Epithelial cell of esophagus (primary cell): ENCODE data around the gene NKX2-1.

Experiments
- DNase-seq: peaks from one replicate; pipeline ENCODE4 v3.0.0; 2010; ENCODE audit warnings: low read depth
- H3K4me3 ChIP-seq: 2 replicates; pipeline ENCODE4 v1.5.1; 2011; ENCODE audit warnings: mild to moderate bottlenecking, low read length, control low read depth
- TF ChIP-seq, protein P1 (sequence below): IDR thresholded peaks from 2 replicates; pipeline ENCODE4 v1.5.1; 2011; ENCODE audit warnings: low read depth, mild to moderate bottlenecking, low read length, control low read depth, inconsistent platforms; ENCODE audit not compliant: insufficient read depth; ENCODE audit errors: missing control alignments

NKX2-1 gene

DNA sequence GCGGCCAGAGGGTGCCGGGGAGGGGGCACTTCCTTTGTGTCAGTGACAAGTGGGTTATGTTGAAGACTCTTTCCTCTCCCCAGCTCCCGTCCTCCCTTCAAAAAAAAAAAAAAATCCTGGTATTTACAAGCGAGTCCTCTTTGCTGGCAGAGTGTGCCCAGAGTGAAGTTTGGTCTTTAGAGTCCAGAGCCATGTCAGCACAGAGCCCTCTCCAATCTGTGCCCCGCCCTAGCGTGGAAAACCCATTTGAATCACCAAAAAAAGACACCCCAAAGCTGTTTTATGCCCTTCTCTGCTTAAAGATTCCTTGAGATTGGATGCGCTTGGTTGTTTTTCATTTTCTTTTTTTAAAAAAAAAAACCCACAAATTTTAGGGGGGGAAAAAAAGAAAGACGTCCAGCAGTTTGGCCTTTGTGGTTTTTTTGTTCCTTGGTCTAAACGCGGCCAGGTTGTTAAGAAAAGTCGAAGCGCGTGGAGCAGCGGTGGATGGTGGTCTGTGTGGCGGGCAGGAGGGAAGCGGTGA is 3.3 kb downstream of the NKX2-1 start:
- TF ChIP-seq, protein P1, sequence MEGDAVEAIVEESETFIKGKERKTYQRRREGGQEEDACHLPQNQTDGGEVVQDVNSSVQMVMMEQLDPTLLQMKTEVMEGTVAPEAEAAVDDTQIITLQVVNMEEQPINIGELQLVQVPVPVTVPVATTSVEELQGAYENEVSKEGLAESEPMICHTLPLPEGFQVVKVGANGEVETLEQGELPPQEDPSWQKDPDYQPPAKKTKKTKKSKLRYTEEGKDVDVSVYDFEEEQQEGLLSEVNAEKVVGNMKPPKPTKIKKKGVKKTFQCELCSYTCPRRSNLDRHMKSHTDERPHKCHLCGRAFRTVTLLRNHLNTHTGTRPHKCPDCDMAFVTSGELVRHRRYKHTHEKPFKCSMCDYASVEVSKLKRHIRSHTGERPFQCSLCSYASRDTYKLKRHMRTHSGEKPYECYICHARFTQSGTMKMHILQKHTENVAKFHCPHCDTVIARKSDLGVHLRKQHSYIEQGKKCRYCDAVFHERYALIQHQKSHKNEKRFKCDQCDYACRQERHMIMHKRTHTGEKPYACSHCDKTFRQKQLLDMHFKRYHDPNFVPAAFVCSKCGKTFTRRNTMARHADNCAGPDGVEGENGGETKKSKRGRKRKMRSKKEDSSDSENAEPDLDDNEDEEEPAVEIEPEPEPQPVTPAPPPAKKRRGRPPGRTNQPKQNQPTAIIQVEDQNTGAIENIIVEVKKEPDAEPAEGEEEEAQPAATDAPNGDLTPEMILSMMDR: no peak
- no peak for DNase-seq
- H3K4me3 ChIP-seq: peak overlapping the region; percentile 8

DNA sequence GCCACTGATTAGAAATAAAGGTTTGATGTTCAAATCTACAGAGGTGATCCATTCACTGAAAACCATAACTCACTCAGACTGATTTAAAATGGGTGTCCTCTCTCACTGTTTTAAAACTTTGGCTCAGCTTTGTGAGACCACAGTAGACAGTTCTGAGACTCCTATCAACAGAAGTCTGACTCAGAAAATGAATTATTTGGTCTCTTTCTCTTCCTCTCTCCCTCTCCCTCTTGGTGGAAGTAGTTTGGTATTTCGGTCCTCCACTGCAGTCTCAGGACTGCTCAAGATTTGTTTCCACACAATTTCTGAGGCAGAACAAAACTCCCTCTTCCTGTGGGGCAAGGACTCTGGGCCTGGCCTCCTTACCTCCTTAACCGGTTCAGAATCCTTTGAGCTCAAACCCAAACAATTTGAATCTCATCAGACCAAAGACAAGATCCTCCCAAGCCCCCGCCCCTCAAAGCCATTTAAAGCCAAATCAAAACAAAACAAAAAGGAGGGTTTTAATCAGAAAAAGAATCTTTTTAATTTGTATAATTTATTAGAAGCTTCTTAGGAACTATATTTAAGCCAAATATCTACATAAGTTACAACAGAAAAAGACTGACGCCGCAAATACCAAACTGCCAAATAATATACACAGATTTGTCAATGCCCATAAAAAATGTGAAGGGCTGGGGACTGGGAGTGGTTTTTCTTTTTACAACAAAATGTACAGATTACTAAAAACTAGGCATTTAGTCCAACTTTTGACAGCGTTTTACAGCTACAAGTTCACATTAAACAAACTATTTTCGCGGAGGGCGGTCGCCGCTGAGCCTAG is 3.9 kb downstream of the NKX2-1 start:
- DNase-seq: no peak
- TF ChIP-seq, protein P1: no peak
- H3K4me3 ChIP-seq: peak overlapping the region; percentile 8

DNA sequence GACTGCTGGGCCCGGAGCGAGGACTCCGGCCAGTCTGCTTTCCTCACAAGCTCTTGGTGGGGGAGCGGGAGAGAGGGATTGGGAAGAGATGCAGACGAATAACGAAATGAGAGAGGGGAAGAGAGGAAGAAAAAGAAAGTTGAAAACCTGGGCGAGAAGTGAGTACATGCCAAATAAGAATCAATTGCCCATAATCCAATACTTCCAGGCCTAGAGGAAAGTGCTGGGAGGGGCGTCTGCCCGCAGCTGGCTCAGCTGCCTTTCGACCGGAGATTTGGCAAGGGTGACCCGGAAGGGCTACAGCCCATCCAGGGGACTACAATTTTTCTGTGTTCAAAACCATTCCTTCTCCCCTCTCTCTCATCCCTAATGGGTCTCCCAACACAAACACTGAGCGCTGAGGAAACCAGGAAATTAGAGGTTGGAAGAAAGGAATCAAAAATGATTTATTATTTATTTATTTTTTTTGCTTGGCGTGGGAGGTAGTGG is 4.9 kb downstream of the NKX2-1 start:
- no peak for DNase-seq
- TF ChIP-seq, protein P1: no peak
- no peak overlapping the region for H3K4me3 ChIP-seq

DNA sequence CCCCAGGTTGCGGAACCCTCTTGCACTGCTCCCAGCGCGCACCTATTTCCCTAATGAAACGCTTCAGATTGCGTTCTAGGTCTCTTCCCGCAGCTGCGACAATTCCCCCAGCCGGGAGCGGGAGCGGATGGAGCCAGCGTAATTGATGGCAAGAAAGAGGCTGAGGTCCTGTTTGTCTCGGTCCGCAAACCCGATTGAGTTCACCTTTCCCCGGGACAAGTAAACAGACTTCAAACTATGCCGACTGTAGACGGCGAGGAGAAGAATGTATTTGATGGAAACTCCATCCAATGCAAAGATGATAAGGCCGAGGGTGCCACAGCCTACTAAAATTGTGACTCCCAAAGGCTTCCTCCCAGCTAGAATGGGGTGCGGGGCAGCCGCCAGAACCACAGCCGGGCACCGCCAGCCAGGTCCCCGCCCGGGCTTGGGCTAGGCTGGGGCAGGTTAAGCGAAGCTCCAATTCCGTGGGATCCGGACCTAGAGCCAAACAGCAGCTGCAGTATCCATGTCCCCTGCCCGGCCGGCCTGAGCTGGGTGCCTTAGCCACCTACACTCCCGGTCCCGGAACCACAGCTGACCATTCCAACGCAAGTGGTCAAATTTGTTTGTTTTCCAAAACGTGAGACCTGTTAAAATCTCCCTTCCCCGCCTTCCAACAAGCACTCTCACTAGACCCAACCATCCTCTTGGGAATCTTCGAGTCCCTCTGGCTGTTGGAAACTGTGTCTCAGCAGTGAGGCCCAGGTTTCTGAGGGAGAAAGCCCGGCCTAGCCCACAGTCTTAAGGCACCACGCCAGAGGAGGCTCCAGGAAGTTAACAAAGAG is 5.5 kb downstream of the NKX2-1 start:
- TF ChIP-seq, protein P1: no peak

DNA sequence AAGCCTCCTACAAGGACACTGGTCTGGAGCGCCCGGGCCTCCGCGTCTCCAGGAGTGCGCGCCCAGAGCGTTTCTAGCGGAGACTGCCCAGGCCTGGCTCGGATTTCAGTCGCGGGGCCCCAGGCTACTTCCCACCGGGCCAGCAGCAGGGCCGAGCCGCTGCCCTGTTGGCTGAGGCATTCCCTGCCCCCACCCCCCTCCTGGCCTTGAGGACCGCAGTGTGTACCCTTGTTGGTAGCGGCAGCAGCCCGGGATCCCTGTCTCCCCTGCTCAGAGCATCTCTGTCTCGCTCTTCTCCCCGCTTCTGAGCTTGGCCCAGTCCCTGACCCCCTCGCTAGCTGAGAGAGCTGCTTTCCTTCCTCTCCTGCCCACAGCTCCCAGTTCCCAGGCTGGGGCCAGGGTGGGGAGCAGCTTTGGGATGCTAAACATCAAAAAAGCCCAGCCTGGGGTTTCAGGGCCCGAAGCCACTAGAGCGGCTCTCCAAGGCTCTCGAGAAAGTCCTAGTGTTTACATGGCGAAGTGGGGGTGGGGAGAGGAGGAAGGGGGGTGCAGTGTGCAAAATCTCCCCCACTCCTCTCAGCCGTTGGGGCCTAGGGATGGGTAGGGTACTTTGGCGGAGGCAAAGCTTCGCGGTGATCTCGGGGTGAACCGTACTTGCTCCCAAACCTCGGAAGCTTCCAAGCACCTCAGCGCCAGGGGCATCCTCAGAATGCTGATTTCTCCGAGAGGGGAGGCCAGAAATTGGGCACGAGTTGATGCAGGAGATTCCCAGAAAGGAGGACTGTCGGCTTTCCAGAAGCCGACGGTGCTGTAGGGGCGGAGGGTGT is 6.4 kb downstream of the NKX2-1 start:
- no peak for DNase-seq
- no peak overlapping the region for H3K4me3 ChIP-seq
- TF ChIP-seq, protein P1: no peak

More for the DNA sequence above, 5.5 kb downstream of the NKX2-1 start:
- no peak for DNase-seq
- no peak overlapping the region for H3K4me3 ChIP-seq

DNA sequence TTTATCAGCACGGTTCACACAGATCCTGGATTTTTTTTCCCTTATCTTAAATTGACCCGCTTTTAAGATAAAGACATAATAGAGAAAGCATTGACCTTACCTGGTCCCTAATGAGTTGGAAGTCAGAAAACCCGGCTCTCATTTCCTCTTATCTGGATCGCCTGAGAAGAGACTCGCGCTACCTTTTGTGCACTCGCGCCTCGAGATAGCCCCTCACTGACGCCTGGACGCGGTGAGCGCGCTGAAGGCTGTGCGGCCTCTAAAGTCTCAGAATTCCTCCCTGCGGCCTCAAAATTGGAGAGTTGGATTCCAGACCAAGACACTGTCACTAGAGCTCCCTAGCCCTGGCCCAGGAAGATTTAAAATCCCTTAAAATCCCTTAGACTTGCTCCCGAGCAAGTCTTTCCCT is 7.0 kb downstream of the NKX2-1 start:
- H3K4me3 ChIP-seq: peak overlapping the region; percentile 9
- TF ChIP-seq, protein P1: no peak
- DNase-seq: no peak
